Loucy (cell line): ENCODE results near the gene DDIT4.

Source experiments
- EZH2phosphoT487 ChIP-seq: fragments of 200-600 bp; IDR thresholded peaks from 2 replicates; pipeline ENCODE4 v1.6.1; 2018; ENCODE audit warnings: antibody characterized with exemption, mild to moderate bottlenecking, moderate library complexity, borderline replicate concordance
- TF ChIP-seq, protein P1 (sequence below): fragments of 200-600 bp; sonication (generic); conservative IDR thresholded peaks from 2 replicates; pipeline ENCODE4 v1.5.1; 2014; ENCODE audit warnings: mild to moderate bottlenecking, antibody characterized with exemption, low read length

DNA sequence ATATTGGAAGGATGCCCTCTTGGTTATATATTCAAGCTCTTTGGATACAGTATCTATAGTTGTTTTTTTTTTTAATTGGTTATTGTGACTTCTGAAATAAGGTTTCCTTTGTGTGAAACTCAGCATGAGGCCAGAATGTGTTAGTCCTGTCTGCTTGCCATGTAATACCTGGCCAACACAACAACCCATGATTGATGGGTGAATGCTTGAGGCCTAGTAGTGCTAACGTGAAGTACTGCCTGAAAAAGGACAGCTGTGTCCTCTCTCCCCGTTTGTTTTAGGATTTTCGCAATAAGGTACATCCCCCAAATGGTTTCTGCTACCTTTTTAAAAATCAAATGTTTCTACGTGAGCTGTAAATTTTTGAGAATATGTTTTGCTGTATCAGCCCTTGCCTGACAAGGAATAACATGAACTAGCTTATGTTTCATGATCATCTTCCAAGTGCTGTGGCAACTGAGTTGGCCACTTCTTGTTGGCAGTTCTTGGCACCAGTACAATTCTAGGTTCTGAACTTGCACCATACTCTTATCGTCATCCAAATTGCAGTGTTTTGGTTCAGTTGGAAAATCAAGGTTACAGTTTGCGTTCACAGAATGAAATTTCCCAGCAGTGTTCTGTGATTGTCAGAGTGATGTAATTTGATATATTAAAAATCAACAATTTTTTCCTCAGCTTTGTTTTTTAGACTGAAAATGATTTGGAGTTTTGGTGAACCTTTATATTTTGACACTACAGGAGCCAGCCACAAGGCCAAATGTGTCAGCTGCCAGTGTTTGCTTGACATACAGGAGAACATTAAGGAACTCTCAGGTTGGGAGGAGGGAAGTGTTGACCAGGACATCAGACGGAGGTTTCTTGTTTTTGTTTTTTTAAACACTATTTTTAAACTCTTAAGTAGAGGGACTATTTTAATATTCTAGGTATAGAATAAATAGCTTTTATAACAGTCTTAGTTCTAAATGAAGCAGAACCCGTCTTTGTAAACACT lies 44.2 kb upstream of the DDIT4 start:
- TF ChIP-seq, protein P1, sequence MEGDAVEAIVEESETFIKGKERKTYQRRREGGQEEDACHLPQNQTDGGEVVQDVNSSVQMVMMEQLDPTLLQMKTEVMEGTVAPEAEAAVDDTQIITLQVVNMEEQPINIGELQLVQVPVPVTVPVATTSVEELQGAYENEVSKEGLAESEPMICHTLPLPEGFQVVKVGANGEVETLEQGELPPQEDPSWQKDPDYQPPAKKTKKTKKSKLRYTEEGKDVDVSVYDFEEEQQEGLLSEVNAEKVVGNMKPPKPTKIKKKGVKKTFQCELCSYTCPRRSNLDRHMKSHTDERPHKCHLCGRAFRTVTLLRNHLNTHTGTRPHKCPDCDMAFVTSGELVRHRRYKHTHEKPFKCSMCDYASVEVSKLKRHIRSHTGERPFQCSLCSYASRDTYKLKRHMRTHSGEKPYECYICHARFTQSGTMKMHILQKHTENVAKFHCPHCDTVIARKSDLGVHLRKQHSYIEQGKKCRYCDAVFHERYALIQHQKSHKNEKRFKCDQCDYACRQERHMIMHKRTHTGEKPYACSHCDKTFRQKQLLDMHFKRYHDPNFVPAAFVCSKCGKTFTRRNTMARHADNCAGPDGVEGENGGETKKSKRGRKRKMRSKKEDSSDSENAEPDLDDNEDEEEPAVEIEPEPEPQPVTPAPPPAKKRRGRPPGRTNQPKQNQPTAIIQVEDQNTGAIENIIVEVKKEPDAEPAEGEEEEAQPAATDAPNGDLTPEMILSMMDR: no peak
- TF ChIP-seq EZH2phosphoT487: no peak
